ENCODE measurements around the gene TNS4. TPM values are rescaled to one million over a fixed set of nuclear protein-coding genes. Genes with fewer than 3 reads are reported as not detected.

The TNS4 gene
- total and polyA plus RNA-seq, 2 donors: 5.0 to 5.4 TPM

DNA sequence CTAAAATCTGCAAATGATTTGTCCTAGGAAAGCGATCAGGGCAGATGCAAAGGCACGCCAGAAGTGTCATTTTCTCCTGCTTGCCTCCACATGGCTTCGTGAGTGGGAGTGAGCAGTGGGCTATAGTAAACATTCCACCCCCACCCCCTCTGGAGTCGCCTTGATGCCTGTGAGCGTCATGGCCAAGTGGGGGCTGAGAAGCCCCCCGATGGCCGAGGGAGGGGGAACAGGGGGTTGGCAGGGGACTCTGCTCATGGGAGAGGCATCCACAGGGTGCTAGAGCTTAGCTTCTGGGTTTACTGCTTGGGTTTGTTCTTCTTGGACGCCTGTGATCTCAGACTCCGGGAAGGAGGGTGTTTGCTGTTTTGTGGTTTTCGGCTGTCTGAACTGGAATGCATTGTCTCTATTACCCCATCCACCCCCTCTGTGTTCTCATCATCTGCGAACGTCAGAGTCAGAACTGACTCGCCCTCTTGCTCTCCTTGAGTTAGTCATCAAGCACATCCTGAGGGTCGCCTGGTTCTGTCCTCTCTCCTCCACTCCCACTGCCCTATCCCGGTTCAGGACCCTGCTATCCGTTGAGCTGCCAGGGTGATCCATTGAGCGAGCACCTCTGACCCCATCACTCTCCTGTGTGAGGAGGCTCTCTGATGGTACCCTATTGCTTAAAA is 15.4 kb downstream of the TNS4 start:
- Histone ChIP-seq H3K27ac (ENCODE audit: low read depth) (peak overlapping the region; percentile 11), H3K4me3 (ENCODE audit: low read depth, low read length) (no peak overlapping the region), H3K4me1 (ENCODE audit: insufficient read depth) (no peaks in the 10 kb centered on the region), H3K36me3 (ENCODE audit: insufficient read depth) (no peaks in the 10 kb centered on the region)
- 44% methylated on average over 17 of the region's 17 CpGs for WGBS
- DNase-seq (ENCODE audit: extremely low spot score): peak; percentile 47

DNA sequence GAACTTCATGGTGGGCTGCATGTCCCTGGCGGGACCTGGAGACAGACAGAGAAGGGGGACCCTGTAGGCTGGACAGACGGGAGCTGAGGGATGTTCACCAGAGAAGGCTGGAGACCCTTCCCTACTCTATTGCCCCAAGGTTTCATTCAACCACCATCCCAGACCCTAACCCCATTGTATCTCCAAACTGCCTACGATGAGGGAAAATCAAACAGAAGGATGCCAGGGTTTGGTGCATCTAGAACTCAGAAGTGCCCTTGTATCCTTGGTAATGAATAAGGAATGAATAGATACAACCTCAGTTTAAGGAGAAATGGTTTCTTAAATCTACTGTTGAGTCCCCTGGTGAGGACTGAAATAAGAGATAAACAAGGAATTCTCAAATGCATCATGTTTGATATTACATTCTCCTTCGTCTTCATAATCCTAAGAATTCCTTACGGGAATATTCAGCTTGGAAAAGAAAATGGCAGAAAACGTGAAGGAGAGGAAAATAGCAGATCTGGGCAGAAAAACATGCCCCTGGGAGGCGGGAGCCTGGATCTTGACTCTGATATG is 16.4 kb downstream of the TNS4 start:
- no peaks in the 10 kb centered on the region for H3K36me3 ChIP-seq (ENCODE audit: insufficient read depth)
- no peak overlapping the region for H3K27ac ChIP-seq (ENCODE audit: low read depth)
- H3K4me3 ChIP-seq (ENCODE audit: low read depth, low read length): no peak overlapping the region
- WGBS: 85% methylated on average over 7 of the region's 7 CpGs
- H3K4me1 ChIP-seq (ENCODE audit: insufficient read depth): no peaks in the 10 kb centered on the region
- no peak for DNase-seq (ENCODE audit: extremely low spot score)

DNA sequence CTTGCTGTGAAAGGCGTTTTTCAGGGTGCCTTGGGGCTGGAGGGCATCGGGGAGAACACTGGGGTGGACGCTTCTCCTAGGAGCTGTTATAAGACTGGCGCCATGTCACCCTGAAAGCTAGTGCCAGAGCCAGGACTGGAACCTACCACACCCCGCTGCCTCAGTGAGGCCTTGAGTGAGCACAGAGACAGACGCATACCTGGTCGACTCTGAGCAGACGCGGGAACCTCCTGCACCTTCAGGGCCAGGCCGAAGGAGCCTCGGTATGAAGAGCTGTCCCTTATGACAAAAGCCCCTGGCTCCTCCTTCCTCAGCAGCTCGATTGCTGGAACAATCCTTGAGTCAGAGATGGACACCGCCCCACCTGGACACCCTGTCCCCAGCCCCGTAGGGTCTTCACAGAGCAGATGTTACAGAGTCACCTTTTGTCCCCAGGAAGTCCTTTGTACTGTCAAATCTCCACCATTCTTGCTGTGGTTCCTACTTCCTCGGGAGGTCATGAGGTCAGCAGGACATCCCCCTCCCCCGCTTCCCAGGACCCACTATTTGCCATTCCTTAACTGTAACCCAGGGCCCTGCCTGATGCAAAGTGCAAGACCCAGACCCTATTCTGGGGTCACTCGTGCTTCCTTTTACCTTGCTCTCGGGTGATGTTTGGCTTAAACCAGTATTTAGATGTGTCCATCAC is 17.0 kb downstream of the TNS4 start:
- Histone ChIP-seq H3K4me3 (ENCODE audit: low read depth, low read length) (no peak overlapping the region), H3K4me1 (ENCODE audit: insufficient read depth) (no peaks in the 10 kb centered on the region), H3K27ac (ENCODE audit: low read depth) (no peak overlapping the region), H3K36me3 (ENCODE audit: insufficient read depth) (no peaks in the 10 kb centered on the region)
- 87% methylated on average over 18 of the region's 18 CpGs for WGBS
- no peak for DNase-seq (ENCODE audit: extremely low spot score)

DNA sequence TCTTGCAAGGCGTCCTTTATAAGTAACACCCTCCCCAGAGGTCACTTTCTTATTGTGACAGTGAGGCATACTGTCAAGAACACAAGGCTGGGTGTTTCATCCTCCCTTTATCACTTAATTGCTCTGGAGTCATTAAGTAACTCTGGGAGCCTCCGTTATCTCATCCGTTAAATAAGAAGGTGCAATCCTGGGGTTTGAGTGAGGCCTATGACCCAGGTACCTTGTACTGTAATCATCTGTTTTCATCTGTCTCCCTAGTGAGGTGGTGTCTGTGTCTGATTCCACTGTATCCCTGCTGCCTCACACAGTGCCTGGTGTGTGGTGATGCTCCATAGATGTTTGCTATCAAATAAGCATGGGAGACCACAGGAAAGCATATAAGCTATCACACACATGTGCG is 17.7 kb downstream of the TNS4 start:
- 96% methylated on average over 4 of the region's 4 CpGs for WGBS
- Histone ChIP-seq H3K36me3 (ENCODE audit: insufficient read depth) (no peaks in the 10 kb centered on the region), H3K27ac (ENCODE audit: low read depth) (no peak overlapping the region), H3K4me3 (ENCODE audit: low read depth, low read length) (no peak overlapping the region), H3K4me1 (ENCODE audit: insufficient read depth) (no peaks in the 10 kb centered on the region)
- DNase-seq (ENCODE audit: extremely low spot score): no peak

DNA sequence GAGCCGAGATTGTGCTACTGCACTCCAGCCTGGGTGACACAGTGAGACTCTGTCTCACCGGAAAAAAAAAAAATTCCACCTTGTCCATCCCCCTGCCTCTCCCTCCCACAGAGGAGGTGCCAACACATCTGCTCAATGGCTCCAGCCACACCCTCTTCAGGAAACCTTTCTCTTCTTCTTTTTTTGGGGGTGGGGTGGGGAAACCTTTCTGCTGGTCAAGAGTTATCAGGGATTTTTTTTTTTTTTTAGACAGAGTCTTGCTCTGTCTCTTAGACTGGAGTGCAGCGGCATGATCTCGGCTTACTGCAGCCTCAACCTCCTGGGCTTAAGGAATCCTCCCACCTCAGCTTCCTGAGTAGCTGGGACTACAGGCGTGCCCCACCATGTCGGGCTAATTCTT is 18.7 kb downstream of the TNS4 start:
- H3K27ac ChIP-seq (ENCODE audit: low read depth): no peak overlapping the region
- no peaks in the 10 kb centered on the region for H3K36me3 ChIP-seq (ENCODE audit: insufficient read depth)
- WGBS: 91% methylated on average over 6 of the region's 6 CpGs
- no peak overlapping the region for H3K4me3 ChIP-seq (ENCODE audit: low read depth, low read length)
- DNase-seq (ENCODE audit: extremely low spot score): no peak
- no peaks in the 10 kb centered on the region for H3K4me1 ChIP-seq (ENCODE audit: insufficient read depth)

DNA sequence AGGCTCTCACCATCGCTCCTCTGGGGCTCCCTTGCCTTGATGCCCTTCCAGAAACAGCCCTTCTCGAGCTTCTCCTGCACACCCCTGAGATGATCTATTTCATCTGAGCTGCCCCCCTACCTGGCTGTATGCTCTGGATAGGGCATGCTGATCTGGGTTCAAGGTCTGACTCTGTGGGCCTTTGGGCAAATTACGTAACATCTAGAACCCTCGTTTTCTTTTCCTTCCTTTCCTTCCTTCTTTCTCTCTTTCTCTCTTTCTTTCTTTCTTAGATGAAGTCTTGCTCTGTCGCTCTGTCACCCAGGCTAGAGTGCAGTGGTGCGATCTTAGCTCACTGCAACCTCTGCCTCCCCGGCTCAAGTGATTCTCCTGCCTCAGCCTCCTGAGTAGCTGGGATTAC is 20.3 kb downstream of the TNS4 start:
- 91% methylated on average over 7 of the region's 7 CpGs for WGBS
- no peak for DNase-seq (ENCODE audit: extremely low spot score)
- no peaks in the 10 kb centered on the region for H3K36me3 ChIP-seq (ENCODE audit: insufficient read depth)
- no peak overlapping the region for H3K4me3 ChIP-seq (ENCODE audit: low read depth, low read length)
- H3K27ac ChIP-seq (ENCODE audit: low read depth): no peak overlapping the region
- no peaks in the 10 kb centered on the region for H3K4me1 ChIP-seq (ENCODE audit: insufficient read depth)

DNA sequence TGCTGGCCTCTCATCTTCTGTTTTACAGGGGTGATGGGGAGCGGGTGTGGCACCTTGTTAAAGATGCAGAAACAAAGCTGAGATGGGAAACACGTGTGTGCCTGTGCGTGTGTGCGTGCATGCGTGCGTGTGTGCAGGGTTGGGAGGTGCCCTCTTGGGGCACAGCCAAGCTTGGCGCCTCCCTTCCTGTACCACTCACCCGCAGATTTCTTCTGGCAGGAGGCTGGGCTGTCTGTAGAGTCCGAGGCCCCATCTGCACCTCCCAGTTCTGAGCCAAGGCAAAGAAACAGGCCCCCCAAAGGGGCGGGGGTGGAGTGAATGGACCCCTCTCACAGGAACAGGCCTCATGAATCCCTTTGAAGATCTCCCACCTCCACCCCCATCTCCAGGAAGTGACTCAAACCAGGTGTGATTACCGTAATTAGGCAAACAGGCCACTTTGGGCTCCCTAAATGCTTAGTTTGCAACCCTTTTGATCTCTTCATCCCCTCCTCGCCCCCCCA is 20.9 kb downstream of the TNS4 start:
- no peaks in the 10 kb centered on the region for H3K4me1 ChIP-seq (ENCODE audit: insufficient read depth)
- H3K4me3 ChIP-seq (ENCODE audit: low read depth, low read length): no peak overlapping the region
- no peaks in the 10 kb centered on the region for H3K36me3 ChIP-seq (ENCODE audit: insufficient read depth)
- no peak for DNase-seq (ENCODE audit: extremely low spot score)
- WGBS: 56% methylated on average over 12 of the region's 12 CpGs
- no peak overlapping the region for H3K27ac ChIP-seq (ENCODE audit: low read depth)

DNA sequence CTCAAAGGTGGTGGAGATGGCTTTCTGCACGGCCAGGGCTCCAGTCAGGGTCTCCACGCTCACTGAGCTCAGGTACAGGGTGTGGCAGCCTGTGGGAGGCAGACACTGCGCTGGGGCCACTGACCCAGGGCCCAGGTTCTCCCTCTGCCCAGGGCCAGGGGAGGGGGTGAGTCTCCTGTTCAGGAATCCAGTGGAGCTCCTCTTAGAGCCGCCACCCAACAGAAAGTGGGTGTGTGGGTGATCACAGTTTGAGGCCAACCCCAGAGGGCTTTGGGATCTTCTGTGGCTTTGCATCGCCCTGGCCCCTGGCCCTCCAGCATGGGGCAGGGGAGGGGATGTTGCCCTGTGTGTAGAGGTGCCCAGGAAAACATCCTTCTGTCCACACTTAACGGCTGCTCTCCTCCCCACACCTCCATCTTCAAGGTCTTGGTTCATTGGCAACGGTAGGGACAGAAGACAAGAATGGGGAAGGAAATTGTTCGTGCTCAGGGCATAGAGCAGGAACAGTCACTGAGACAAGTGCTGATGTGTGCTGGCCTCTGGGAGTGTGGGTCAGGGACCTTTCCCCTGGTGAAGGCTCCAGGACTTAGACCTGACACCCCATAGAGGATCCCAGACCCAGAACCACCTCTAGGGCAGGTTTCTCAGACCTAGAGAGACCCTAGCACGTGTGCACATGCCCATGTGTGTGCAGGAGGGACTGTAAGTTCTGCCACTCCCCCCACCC is 21.5 kb downstream of the TNS4 start:
- 82% methylated on average over 9 of the region's 9 CpGs for WGBS
- Histone ChIP-seq H3K4me1 (ENCODE audit: insufficient read depth) (no peaks in the 10 kb centered on the region), H3K27ac (ENCODE audit: low read depth) (no peak overlapping the region), H3K36me3 (ENCODE audit: insufficient read depth) (no peaks in the 10 kb centered on the region), H3K4me3 (ENCODE audit: low read depth, low read length) (no peak overlapping the region)
- DNase-seq (ENCODE audit: extremely low spot score): no peak

DNA sequence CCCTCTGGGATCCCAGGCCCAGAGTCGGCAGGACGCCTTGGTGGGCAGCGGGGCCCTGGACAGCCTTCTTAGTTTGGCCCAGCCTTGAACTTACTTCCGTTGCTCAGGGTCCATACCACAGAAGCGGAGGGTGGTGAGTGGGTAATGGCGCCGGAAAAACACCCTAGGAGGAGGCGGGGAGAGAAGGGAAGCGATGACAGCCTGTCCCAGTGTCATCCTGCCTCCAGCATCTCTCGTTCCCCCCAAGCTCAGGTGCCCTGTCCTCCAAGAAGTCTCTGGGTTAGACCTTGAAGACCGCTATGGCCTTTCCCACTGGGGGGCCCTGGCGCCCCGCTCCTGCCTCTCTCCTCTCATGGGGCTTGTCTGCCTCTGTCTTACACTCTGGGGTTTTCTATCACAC is 22.9 kb downstream of the TNS4 start:
- 98% methylated on average over 13 of the region's 13 CpGs for WGBS
- DNase-seq (ENCODE audit: extremely low spot score): no peak
- Histone ChIP-seq H3K4me3 (ENCODE audit: low read depth, low read length) (no peak overlapping the region), H3K27ac (ENCODE audit: low read depth) (no peak overlapping the region), H3K36me3 (ENCODE audit: insufficient read depth) (no peaks in the 10 kb centered on the region), H3K4me1 (ENCODE audit: insufficient read depth) (no peaks in the 10 kb centered on the region)

DNA sequence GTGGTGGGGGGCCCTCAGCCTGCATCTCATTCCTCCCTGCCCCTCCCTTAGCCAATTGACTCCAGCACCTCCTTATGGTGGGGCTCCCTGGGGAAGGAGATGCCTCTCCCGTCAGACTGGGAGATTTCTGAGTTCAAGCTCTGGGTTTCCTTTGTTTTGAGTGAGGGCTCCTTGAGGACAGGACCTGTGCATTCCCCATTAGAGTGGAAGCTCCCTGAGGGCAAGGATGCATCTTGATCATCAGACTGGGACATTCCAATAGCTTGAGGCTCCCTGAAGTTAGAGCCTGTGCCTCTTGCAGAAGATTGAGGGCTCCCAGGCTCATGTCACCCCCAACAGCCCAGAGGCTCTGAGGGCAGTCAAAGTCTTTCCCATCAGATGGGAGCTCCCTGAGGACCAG is 23.6 kb downstream of the TNS4 start:
- Histone ChIP-seq H3K4me3 (ENCODE audit: low read depth, low read length) (no peak overlapping the region), H3K4me1 (ENCODE audit: insufficient read depth) (no peaks in the 10 kb centered on the region), H3K36me3 (ENCODE audit: insufficient read depth) (no peaks in the 10 kb centered on the region), H3K27ac (ENCODE audit: low read depth) (no peak overlapping the region)
- 86% methylated on average over 1 of the region's 1 CpG for WGBS
- DNase-seq (ENCODE audit: extremely low spot score): no peak

DNA sequence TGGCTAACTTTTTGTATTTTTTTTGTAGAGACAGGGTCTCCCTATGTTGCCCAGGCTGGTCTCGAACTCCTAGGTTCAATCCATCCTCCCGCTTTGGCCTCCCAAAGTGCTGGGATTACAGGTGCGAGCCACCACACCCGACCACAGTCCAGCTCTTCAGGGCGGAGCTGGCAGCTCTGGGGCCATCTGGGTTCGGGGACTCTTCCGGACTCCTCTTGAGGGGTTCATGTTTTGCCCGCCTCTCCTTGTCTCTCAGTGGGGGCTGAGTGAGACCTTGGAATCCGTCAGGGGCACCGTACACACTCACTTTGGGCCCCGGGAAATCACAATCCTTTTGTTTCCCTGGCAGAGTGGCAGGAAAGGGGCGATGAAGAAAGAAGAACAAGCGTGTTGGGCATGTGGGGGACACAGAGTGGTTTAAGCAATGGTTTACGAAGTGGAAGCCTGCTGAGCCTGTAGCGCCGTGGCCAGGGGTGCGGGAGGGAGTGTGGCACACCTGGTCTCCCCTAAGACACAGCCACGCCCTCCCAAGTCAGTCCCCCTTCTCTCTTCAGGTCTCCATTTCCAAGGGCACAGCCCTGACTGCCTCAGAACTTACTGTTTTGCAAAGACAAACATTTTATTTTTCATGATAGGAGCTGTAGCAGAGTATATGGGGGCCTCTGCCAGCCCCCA is 26.1 kb downstream of the TNS4 start:
- WGBS: 90% methylated on average over 18 of the region's 18 CpGs
- no peak for DNase-seq (ENCODE audit: extremely low spot score)
- H3K4me1 ChIP-seq (ENCODE audit: insufficient read depth): no peaks in the 10 kb centered on the region
- H3K4me3 ChIP-seq (ENCODE audit: low read depth, low read length): no peak overlapping the region
- no peak overlapping the region for H3K27ac ChIP-seq (ENCODE audit: low read depth)
- H3K36me3 ChIP-seq (ENCODE audit: insufficient read depth): no peaks in the 10 kb centered on the region

DNA sequence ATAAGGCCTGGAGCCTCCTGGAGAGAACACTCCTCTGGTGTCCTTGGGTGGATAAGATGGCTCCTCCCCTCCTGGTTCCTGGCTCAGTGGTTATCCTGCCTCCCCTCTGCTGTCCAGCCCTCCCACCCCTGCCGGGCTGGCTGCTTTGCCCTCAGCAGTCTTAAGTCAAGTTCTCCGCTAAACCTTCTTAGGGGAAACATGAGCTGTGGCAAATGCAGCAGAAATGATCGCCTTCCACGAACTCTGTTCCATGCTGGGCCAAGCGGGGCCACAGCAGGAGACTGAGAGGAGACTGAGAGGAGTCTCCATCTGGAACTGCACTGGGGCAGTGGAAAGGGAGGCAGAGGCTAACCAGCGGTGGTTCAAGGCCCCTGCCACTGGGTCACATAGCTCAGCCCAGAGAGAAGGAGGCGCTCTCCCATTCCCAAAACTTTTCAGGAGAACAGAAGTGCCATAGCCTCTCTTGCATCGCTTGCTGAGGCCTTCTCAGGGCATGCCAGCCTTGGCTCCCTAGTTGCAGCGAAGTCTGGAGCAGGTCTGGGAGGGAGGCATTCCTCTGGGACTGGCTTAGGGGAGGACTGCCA is 26.9 kb downstream of the TNS4 start:
- no peak for DNase-seq (ENCODE audit: extremely low spot score)
- Histone ChIP-seq H3K36me3 (ENCODE audit: insufficient read depth) (no peaks in the 10 kb centered on the region), H3K27ac (ENCODE audit: low read depth) (no peak overlapping the region), H3K4me3 (ENCODE audit: low read depth, low read length) (no peak overlapping the region), H3K4me1 (ENCODE audit: insufficient read depth) (no peaks in the 10 kb centered on the region)
- WGBS: 80% methylated on average over 9 of the region's 9 CpGs
